Left ventricle myocardium inferior (tissue), 1 donor: ENCODE results near the gene ARHGEF39. TPM values are rescaled to one million over a fixed set of nuclear protein-coding genes. Genes with fewer than 3 reads are reported as not detected.

Source experiments
- DNase-seq: peaks from one replicate; pipeline ENCODE4 v3.0.0-alpha.2; 2020
- H3K27ac ChIP-seq: fragments of 200-600 bp; replicated peaks from 2 replicates; pipeline ENCODE4 v1.8.0; 2021
- H3K27me3 ChIP-seq: fragments of 200-600 bp; 2 replicates; pipeline ENCODE4 v1.8.0; 2021; ENCODE audit warnings: low read depth
- H3K36me3 ChIP-seq: fragments of 200-600 bp; 2 replicates; pipeline ENCODE4 v1.8.0; 2021
- H3K4me1 ChIP-seq: fragments of 200-600 bp; 2 replicates; pipeline ENCODE4 v1.8.0; 2021
- H3K4me3 ChIP-seq: fragments of 200-600 bp; 2 replicates; pipeline ENCODE4 v1.8.0; 2021; ENCODE audit warnings: mild to moderate bottlenecking, moderate library complexity
- H3K9me3 ChIP-seq: fragments of 200-600 bp; replicated peaks from 2 replicates; pipeline ENCODE4 v1.8.0; 2021
- intact Hi-C: fragments of 100-400 bp; cut with micrococcal nuclease; formaldehyde crosslinking; loops from one replicate; pipeline ENCODE4 v1.11.0; 2022
- total RNA-seq: library from RNA; stranded (reverse); fragmentation: NEBNext Ultra II Directional; extraction: Animal tissue kit (Norgen Biotek cat#: 25700); gene quantifications from one replicate; pipeline ENCODE4 v1.2.1, GENCODE V29; 2021
- TF ChIP-seq, protein P1 (sequence below): fragments of 200-600 bp; IDR thresholded peaks from 2 replicates; pipeline ENCODE4 v1.8.0; 2021; ENCODE audit warnings: antibody characterized with exemption, mild to moderate bottlenecking, borderline replicate concordance
- donor health status: DM: no; HTN: yes; CAD: no; lungs with severe emphysema.

Gene ARHGEF39
- total RNA-seq, 1 donor from 2014 or later = 0.27 TPM

GRCh38 chr9:35679766-35680330 is 14.9 kb upstream of the ARHGEF39 start:
- no peaks in the 10 kb centered on the region for H3K9me3 ChIP-seq
- intact Hi-C loops = no loop called here
- peaks cover 29% of the 10 kb centered on the region for H3K36me3 ChIP-seq
- no peak for DNase-seq
- no peak overlapping the region for H3K27ac ChIP-seq
- peaks cover 28% of the 10 kb centered on the region for H3K4me1 ChIP-seq
- H3K27me3 ChIP-seq = no peaks in the 10 kb centered on the region
- H3K4me3 ChIP-seq = no peak overlapping the region
- TF ChIP-seq, protein P1, sequence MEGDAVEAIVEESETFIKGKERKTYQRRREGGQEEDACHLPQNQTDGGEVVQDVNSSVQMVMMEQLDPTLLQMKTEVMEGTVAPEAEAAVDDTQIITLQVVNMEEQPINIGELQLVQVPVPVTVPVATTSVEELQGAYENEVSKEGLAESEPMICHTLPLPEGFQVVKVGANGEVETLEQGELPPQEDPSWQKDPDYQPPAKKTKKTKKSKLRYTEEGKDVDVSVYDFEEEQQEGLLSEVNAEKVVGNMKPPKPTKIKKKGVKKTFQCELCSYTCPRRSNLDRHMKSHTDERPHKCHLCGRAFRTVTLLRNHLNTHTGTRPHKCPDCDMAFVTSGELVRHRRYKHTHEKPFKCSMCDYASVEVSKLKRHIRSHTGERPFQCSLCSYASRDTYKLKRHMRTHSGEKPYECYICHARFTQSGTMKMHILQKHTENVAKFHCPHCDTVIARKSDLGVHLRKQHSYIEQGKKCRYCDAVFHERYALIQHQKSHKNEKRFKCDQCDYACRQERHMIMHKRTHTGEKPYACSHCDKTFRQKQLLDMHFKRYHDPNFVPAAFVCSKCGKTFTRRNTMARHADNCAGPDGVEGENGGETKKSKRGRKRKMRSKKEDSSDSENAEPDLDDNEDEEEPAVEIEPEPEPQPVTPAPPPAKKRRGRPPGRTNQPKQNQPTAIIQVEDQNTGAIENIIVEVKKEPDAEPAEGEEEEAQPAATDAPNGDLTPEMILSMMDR = no peak

GRCh38 chr9:35679091-35679490 is 14.1 kb upstream of the ARHGEF39 start:
- Histone ChIP-seq H3K4me3 (no peak overlapping the region), H3K4me1 (peaks cover 23% of the 10 kb centered on the region), H3K9me3 (no peaks in the 10 kb centered on the region), H3K27ac (no peak overlapping the region), H3K36me3 (peaks cover 21% of the 10 kb centered on the region), H3K27me3 (no peaks in the 10 kb centered on the region)
- intact Hi-C loops = no loop called here
- TF ChIP-seq, protein P1 = no peak
- DNase-seq = no peak

DNA sequence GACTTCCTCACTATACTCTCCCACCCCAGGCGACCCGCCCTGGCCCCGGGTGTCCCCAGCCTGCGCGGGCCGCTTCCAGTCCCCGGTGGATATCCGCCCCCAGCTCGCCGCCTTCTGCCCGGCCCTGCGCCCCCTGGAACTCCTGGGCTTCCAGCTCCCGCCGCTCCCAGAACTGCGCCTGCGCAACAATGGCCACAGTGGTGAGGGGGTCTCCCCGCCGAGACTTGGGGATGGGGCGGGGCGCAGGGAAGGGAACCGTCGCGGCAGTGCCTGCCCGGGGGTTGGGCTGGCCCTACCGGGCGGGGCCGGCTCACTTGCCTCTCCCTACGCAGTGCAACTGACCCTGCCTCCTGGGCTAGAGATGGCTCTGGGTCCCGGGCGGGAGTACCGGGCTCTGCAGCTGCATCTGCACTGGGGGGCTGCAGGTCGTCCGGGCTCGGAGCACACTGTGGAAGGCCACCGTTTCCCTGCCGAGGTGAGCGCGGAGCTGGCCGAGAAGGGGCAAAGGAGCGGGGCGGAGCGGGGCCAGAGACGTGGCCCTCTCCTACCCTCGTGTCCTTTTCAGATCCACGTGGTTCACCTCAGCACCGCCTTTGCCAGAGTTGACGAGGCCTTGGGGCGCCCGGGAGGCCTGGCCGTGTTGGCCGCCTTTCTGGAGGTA is 10.9 kb upstream of the ARHGEF39 start:
- Histone ChIP-seq H3K27me3 (no peaks in the 10 kb centered on the region), H3K4me1 (peaks cover 28% of the 10 kb centered on the region), H3K4me3 (peak overlapping the region; percentile 71), H3K27ac (no peak overlapping the region), H3K36me3 (no peaks in the 10 kb centered on the region), H3K9me3 (no peaks in the 10 kb centered on the region)
- intact Hi-C loops = no loop called here
- TF ChIP-seq, protein P1 = peak; percentile 8
- no peak for DNase-seq

DNA sequence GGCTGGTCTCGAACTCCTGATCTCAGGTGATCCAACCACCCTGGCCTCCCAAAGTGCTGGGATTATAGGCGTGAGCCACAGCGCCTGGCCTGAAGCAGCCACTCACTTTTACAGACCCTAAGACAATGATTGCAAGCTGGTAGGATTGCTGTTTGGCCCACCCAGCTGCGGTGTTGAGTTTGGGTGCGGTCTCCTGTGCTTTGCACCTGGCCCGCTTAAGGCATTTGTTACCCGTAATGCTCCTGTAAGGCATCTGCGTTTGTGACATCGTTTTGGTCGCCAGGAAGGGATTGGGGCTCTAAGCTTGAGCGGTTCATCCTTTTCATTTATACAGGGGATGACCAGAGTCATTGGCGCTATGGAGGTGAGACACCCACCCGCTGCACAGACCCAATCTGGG is 10.2 kb upstream of the ARHGEF39 start:
- no peak for DNase-seq
- no peak overlapping the region for H3K27ac ChIP-seq
- intact Hi-C loops = no loop called here
- no peaks in the 10 kb centered on the region for H3K9me3 ChIP-seq
- H3K27me3 ChIP-seq = no peaks in the 10 kb centered on the region
- TF ChIP-seq, protein P1 = no peak
- no peaks in the 10 kb centered on the region for H3K36me3 ChIP-seq
- peak overlapping the region; percentile 71 for H3K4me3 ChIP-seq
- peaks cover 28% of the 10 kb centered on the region for H3K4me1 ChIP-seq

DNA sequence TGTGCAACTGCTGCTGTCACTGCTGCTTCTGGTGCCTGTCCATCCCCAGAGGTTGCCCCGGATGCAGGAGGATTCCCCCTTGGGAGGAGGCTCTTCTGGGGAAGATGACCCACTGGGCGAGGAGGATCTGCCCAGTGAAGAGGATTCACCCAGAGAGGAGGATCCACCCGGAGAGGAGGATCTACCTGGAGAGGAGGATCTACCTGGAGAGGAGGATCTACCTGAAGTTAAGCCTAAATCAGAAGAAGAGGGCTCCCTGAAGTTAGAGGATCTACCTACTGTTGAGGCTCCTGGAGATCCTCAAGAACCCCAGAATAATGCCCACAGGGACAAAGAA is 9.0 kb upstream of the ARHGEF39 start:
- TF ChIP-seq, protein P1 = no peak
- no peaks in the 10 kb centered on the region for H3K27me3 ChIP-seq
- H3K36me3 ChIP-seq = no peaks in the 10 kb centered on the region
- intact Hi-C loops = no loop called here
- no peaks in the 10 kb centered on the region for H3K9me3 ChIP-seq
- no peak for DNase-seq
- no peak overlapping the region for H3K27ac ChIP-seq
- no peak overlapping the region for H3K4me3 ChIP-seq
- peaks cover 28% of the 10 kb centered on the region for H3K4me1 ChIP-seq
